Measurements from ENCODE around the gene GABRG2.

- TF ChIP-seq ZNF362 (CRISPR knock-in tag; IDR thresholded peaks at IDR 0.05; ENCODE audit: borderline replicate concordance) = no peak
- no peak for TF ChIP-seq PRDM10 (CRISPR knock-in tag; IDR thresholded peaks at IDR 0.05; ENCODE audit: low read depth)
- no peak for TF ChIP-seq ZNF616 (CRISPR knock-in tag; IDR thresholded peaks at IDR 0.05; ENCODE audit: low read depth)
- TF ChIP-seq REST (IDR thresholded peaks at IDR 0.05; ENCODE audit: borderline replicate concordance in 1 of 2, low read depth in 1 of 2, low read length in 2 of 2) = no peak
- no peak for TF ChIP-seq IRF2 (CRISPR knock-in tag; IDR thresholded peaks at IDR 0.05)
- no peak for TF ChIP-seq POLR2AphosphoS5 (IDR thresholded peaks at IDR 0.05; ENCODE audit: low read depth, low read length)
Observed at GRCh38 chr5:162096448-162096847, 28.9 kb downstream of the GABRG2 start.

Data from HepG2 (cell line).